Ishikawa (cell line): Measurements from ENCODE around the gene TBX15.

ENCODE experiments used
- CREB1 ChIP-seq: IDR thresholded peaks from 2 replicates; pipeline ENCODE4 v1.6.1; 2012; ENCODE audit warnings: low read depth
- EP300 ChIP-seq: IDR thresholded peaks from 2 replicates; pipeline ENCODE4 v1.6.1; 2012; ENCODE audit warnings: borderline replicate concordance
- FOXM1 ChIP-seq: IDR thresholded peaks from 2 replicates; pipeline ENCODE4 v1.6.1; 2012; ENCODE audit warnings: low read depth, borderline replicate concordance
- NFIC ChIP-seq: IDR thresholded peaks from 2 replicates; pipeline ENCODE4 v1.6.1; 2012
- RAD21 ChIP-seq: IDR thresholded peaks from 2 replicates; pipeline ENCODE4 v1.6.1; 2012; ENCODE audit warnings: low read depth
- TAF1 ChIP-seq: IDR thresholded peaks from 2 replicates; pipeline ENCODE4 v1.6.1; 2012; ENCODE audit warnings: low read depth, mild to moderate bottlenecking
- ZBTB7A ChIP-seq: IDR thresholded peaks from 2 replicates; pipeline ENCODE4 v1.6.1; 2012; ENCODE audit warnings: low read depth

DNA sequence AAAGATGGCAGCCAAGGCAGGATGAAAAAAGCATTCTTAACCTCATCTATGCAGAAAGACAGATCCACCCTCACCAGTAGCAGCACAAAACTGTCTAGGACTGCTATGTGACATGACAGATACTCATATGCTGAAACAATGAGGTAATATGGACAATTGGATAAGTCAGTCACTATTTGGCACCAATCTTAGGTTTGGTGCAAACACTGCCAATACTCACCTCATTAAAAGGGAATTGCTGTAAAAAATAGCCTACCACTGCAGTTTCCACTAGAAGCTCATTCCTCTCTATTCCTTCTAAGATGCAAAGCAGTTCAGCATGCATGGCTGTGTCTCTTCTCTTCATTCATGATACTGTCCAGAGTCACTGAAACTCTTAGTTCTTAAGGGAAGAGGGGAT, 91.7 kb downstream of the TBX15 start:
- TF ChIP-seq CREB1 (no peak), NFIC (no peak), EP300 (no peak), FOXM1 (no peak), TAF1 (no peak), RAD21 (no peak), ZBTB7A (no peak)
